NT2/D1 (cell line): ENCODE results near the gene SYT1.

ENCODE experiments used
- YY1 ChIP-seq: IDR thresholded peaks from 2 replicates; pipeline ENCODE4 v1.6.1; 2011; ENCODE audit not compliant: insufficient read length, insufficient read depth
- ZNF274 ChIP-seq: IDR thresholded peaks from 2 replicates; pipeline ENCODE4 v1.6.1; 2011; ENCODE audit warnings: mild to moderate bottlenecking, low read depth, low read length

DNA sequence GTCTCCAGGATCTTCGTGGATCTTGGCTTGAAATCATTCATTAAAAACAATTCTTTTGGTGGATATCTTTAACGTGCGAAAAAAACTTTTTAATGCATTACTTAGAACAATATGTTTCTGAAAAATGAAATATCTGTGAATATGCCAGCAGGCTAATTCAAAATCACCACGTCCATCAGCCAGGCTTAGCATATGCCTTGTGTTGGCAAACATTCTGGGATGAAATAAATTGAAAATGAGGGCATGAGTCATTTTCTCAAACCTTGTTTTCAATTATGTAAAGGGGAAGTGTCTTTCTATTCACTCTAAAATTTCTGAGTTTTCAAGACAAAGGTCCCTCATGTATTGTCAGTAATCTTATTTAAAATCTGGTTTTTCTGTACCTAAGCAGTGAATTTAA, 432.3 kb downstream of the SYT1 start:
- no peak for TF ChIP-seq YY1
- no peak for TF ChIP-seq ZNF274
